IPS-15b (cell line): Measurements from ENCODE around the gene PLEKHG5.
A peak's percentile ranks its signal among the peaks of the same experiment; 100 is the strongest.
"Not testable (repeated sequence)": the region's sequence is repeated elsewhere in the genome, so short reads cannot be mapped to it uniquely, and the experiment has no call there.

ENCODE experiments used
- H3K27me3 ChIP-seq: one replicate; pipeline ENCODE4 v1.6.1; 2013; ENCODE audit warnings: low read length; ENCODE audit not compliant: control insufficient read depth, insufficient read depth
- H3K36me3 ChIP-seq: one replicate; pipeline ENCODE4 v1.6.1; 2013; ENCODE audit warnings: low read length; ENCODE audit not compliant: control insufficient read depth, insufficient read depth
- H3K4me1 ChIP-seq: one replicate; pipeline ENCODE4 v1.6.1; 2013; ENCODE audit warnings: mild to moderate bottlenecking, low read length; ENCODE audit not compliant: control insufficient read depth, insufficient read depth
- H3K4me3 ChIP-seq: one replicate; pipeline ENCODE4 v1.5.1; 2013; ENCODE audit warnings: low read depth, low read length
- H3K9ac ChIP-seq: one replicate; pipeline ENCODE4 v1.6.1; 2013; ENCODE audit warnings: low read depth, mild to moderate bottlenecking, low read length
- H3K9me3 ChIP-seq: one replicate; pipeline ENCODE4 v1.6.1; 2013; ENCODE audit warnings: mild to moderate bottlenecking, low read length; ENCODE audit not compliant: control insufficient read depth, insufficient read depth

The PLEKHG5 gene

GRCh38 chr1:6493834-6494223 is 2.4 kb upstream of the PLEKHG5 start:
- peaks cover 12% of the 10 kb centered on the region for H3K4me1 ChIP-seq
- not testable (repeated sequence) for H3K36me3 ChIP-seq, H3K9me3 ChIP-seq, H3K4me3 ChIP-seq, H3K9ac ChIP-seq
- H3K27me3 ChIP-seq: peaks cover 14% of the 10 kb centered on the region

- H3K4me3 ChIP-seq: no peak overlapping the region
- no peak overlapping the region for H3K9ac ChIP-seq
- no peaks in the 10 kb centered on the region for H3K36me3 ChIP-seq
- peaks cover 9% of the 10 kb centered on the region for H3K27me3 ChIP-seq
- no peaks in the 10 kb centered on the region for H3K9me3 ChIP-seq
- peaks cover 12% of the 10 kb centered on the region for H3K4me1 ChIP-seq
Measured at GRCh38 chr1:6491966-6492365, 499 bp upstream of the PLEKHG5 start.

- H3K4me3 ChIP-seq: peak overlapping the region; percentile 91
- H3K4me1 ChIP-seq: peaks cover 15% of the 10 kb centered on the region
- H3K9me3 ChIP-seq: no peaks in the 10 kb centered on the region
Measured at GRCh38 chr1:6491081-6491449, 402 bp downstream of the PLEKHG5 start.

GRCh38 chr1:6490181-6491080 is 1.0 kb downstream of the PLEKHG5 start:
- Histone ChIP-seq H3K9ac (peak overlapping the region; percentile 54), H3K4me1 (peaks cover 8% of the 10 kb centered on the region), H3K27me3 (no peaks in the 10 kb centered on the region), H3K36me3 (no peaks in the 10 kb centered on the region), H3K9me3 (no peaks in the 10 kb centered on the region), H3K4me3 (peak overlapping the region; percentile 91)

More at GRCh38 chr1:6491081-6491449, 402 bp downstream of the PLEKHG5 start:
- Histone ChIP-seq H3K36me3 (no peaks in the 10 kb centered on the region), H3K27me3 (peaks cover 6% of the 10 kb centered on the region), H3K9ac (peak overlapping the region; percentile 47)

- peaks cover 8% of the 10 kb centered on the region for H3K4me1 ChIP-seq
- peak overlapping the region; percentile 54 for H3K9ac ChIP-seq
- peaks cover 1% of the 10 kb centered on the region for H3K27me3 ChIP-seq
- H3K9me3 ChIP-seq: no peaks in the 10 kb centered on the region
- no peaks in the 10 kb centered on the region for H3K36me3 ChIP-seq
- H3K4me3 ChIP-seq: peak overlapping the region; percentile 91
Measured at GRCh38 chr1:6489799-6490180, 1.7 kb downstream of the PLEKHG5 start.

- peaks cover 5% of the 10 kb centered on the region for H3K27me3 ChIP-seq
- no peaks in the 10 kb centered on the region for H3K9me3 ChIP-seq
- no peak overlapping the region for H3K9ac ChIP-seq
- H3K4me1 ChIP-seq: peaks cover 8% of the 10 kb centered on the region
- peak overlapping the region; percentile 91 for H3K4me3 ChIP-seq
- no peaks in the 10 kb centered on the region for H3K36me3 ChIP-seq
Measured at GRCh38 chr1:6489383-6489765, 2.1 kb downstream of the PLEKHG5 start.

- no peaks in the 10 kb centered on the region for H3K36me3 ChIP-seq
- H3K4me1 ChIP-seq: peaks cover 8% of the 10 kb centered on the region
- H3K9me3 ChIP-seq: no peaks in the 10 kb centered on the region
- no peak overlapping the region for H3K4me3 ChIP-seq
- peaks cover 5% of the 10 kb centered on the region for H3K27me3 ChIP-seq
- no peak overlapping the region for H3K9ac ChIP-seq
Measured at GRCh38 chr1:6488602-6489382, 2.7 kb downstream of the PLEKHG5 start.

- Histone ChIP-seq H3K4me1 (peaks cover 8% of the 10 kb centered on the region), H3K9me3 (no peaks in the 10 kb centered on the region), H3K4me3 (no peak overlapping the region), H3K27me3 (peaks cover 5% of the 10 kb centered on the region), H3K9ac (no peak overlapping the region), H3K36me3 (no peaks in the 10 kb centered on the region)
Measured at GRCh38 chr1:6487804-6488484, 3.5 kb downstream of the PLEKHG5 start.

GRCh38 chr1:6486433-6487011 is 4.9 kb downstream of the PLEKHG5 start:
- no peak overlapping the region for H3K9ac ChIP-seq

GRCh38 chr1:6485168-6486101 is 6.0 kb downstream of the PLEKHG5 start:
- Histone ChIP-seq H3K36me3 (no peaks in the 10 kb centered on the region), H3K4me1 (peaks cover 3% of the 10 kb centered on the region), H3K27me3 (peaks cover 5% of the 10 kb centered on the region), H3K9ac (no peak overlapping the region), H3K9me3 (no peaks in the 10 kb centered on the region), H3K4me3 (peak overlapping the region; percentile 54)

More at GRCh38 chr1:6486433-6487011, 4.9 kb downstream of the PLEKHG5 start:
- Histone ChIP-seq H3K9me3 (no peaks in the 10 kb centered on the region), H3K4me3 (peak overlapping the region; percentile 52), H3K36me3 (no peaks in the 10 kb centered on the region), H3K27me3 (peaks cover 5% of the 10 kb centered on the region), H3K4me1 (peaks cover 4% of the 10 kb centered on the region)
